ENCODE results near the gene LRPAP1. TPM values are rescaled to one million over a fixed set of nuclear protein-coding genes. Genes with fewer than 3 reads are reported as not detected.

The LRPAP1 gene
- total and polyA plus RNA-seq, 2 donors (not counting 1 experiment from before 2014, with no cell fraction given), result 64.6 to 86.8 TPM

GRCh38 chr4:3497523-3498389 is 34.5 kb downstream of the LRPAP1 start:
- DNase-seq (no peak), ATAC-seq (ENCODE audit: low read depth) (no peak)
- H3K4me3 Mint-ChIP-seq, result no peak overlapping the region
- H3K27me3 Mint-ChIP-seq, result no peaks in the 10 kb centered on the region
- Histone ChIP-seq H2AFZ (ENCODE audit: insufficient read depth, low read depth, low read length, poor library complexity, severe bottlenecking) (no peak overlapping the region), H3K4me1 (ENCODE audit: control insufficient read depth in 2 of 2, insufficient read depth in 2 of 2, low read length in 2 of 2) (no peaks in the 10 kb centered on the region), H3K9ac (ENCODE audit: low read length) (no peak overlapping the region), H3K9me3 (ENCODE audit: control extremely low read depth in 1 of 3, control insufficient read depth in 2 of 3, insufficient read depth in 1 of 3, low read length in 2 of 3) (no peaks in the 10 kb centered on the region), H3K27ac (ENCODE audit: low read length in 2 of 2) (no peak overlapping the region), H3K4me3 (ENCODE audit: control extremely low read depth in 1 of 5, extremely low read depth in 1 of 5, insufficient read depth in 1 of 5, low read depth in 2 of 5, low read length in 4 of 5) (no peak overlapping the region), H3K36me3 (replicated peaks in 1 of 2; ENCODE audit: control extremely low read depth in 1 of 2, control insufficient read depth in 1 of 2, extremely low read depth in 1 of 2, insufficient read depth in 2 of 2, low read length in 1 of 2) (peaks cover 0 to 19% of the 10 kb centered on the region in 2 experiments), H3K4me2 (replicated peaks; ENCODE audit: low read depth, low read length, poor library complexity, severe bottlenecking) (no peak overlapping the region), H4K20me1 (ENCODE audit: control insufficient read depth, insufficient read depth, low read length, poor library complexity, severe bottlenecking) (peaks cover 21% of the 10 kb centered on the region), H3K79me2 (ENCODE audit: control insufficient read depth, insufficient read depth, low read length) (no peaks in the 10 kb centered on the region), H3K27me3 (replicated peaks in 1 of 4; ENCODE audit: control extremely low read depth in 1 of 4, control insufficient read depth in 3 of 4, insufficient read depth in 4 of 4, low read length in 3 of 4) (no peaks in the 10 kb centered on the region)
- H3K9me3 Mint-ChIP-seq (ENCODE audit: insufficient read depth), result no peaks in the 10 kb centered on the region
- CTCF ChIA-PET, result no interaction called here
- no peak overlapping the region for H3K27ac Mint-ChIP-seq
- POLR2A ChIA-PET, result no interaction called here
- TF ChIP-seq EZH2 (IDR thresholded peaks at IDR 0.05; ENCODE audit: borderline replicate concordance, insufficient read depth, low read depth, low read length, poor library complexity, severe bottlenecking), result no peak
- H3K4me1 Mint-ChIP-seq, result peaks cover 1% of the 10 kb centered on the region
- 93% methylated on average over 23 of the region's 24 CpGs for WGBS (ENCODE audit: insufficient coverage)
- intact Hi-C loops (cut with micrococcal nuclease), result no loop called here

GRCh38 chr4:3497095-3497494 is 35.1 kb downstream of the LRPAP1 start:
- peaks cover 1% of the 10 kb centered on the region for H3K4me1 Mint-ChIP-seq
- Histone ChIP-seq H3K9ac (ENCODE audit: low read length) (no peak overlapping the region), H3K9me3 (ENCODE audit: control extremely low read depth in 1 of 3, control insufficient read depth in 2 of 3, insufficient read depth in 1 of 3, low read length in 2 of 3) (no peaks in the 10 kb centered on the region), H3K27me3 (replicated peaks in 1 of 4; ENCODE audit: control extremely low read depth in 1 of 4, control insufficient read depth in 3 of 4, insufficient read depth in 4 of 4, low read length in 3 of 4) (no peaks in the 10 kb centered on the region), H3K79me2 (ENCODE audit: control insufficient read depth, insufficient read depth, low read length) (no peaks in the 10 kb centered on the region), H3K36me3 (replicated peaks in 1 of 2; ENCODE audit: control extremely low read depth in 1 of 2, control insufficient read depth in 1 of 2, extremely low read depth in 1 of 2, insufficient read depth in 2 of 2, low read length in 1 of 2) (peaks cover 0 to 15% of the 10 kb centered on the region in 2 experiments), H3K4me3 (ENCODE audit: control extremely low read depth in 1 of 5, extremely low read depth in 1 of 5, insufficient read depth in 1 of 5, low read depth in 2 of 5, low read length in 4 of 5) (no peak overlapping the region), H4K20me1 (ENCODE audit: control insufficient read depth, insufficient read depth, low read length, poor library complexity, severe bottlenecking) (peaks cover 15% of the 10 kb centered on the region), H3K4me1 (ENCODE audit: control insufficient read depth in 2 of 2, insufficient read depth in 2 of 2, low read length in 2 of 2) (no peaks in the 10 kb centered on the region), H2AFZ (ENCODE audit: insufficient read depth, low read depth, low read length, poor library complexity, severe bottlenecking) (no peak overlapping the region), H3K27ac (ENCODE audit: low read length in 2 of 2) (no peak overlapping the region), H3K4me2 (replicated peaks; ENCODE audit: low read depth, low read length, poor library complexity, severe bottlenecking) (no peak overlapping the region)
- TF ChIP-seq EZH2 (IDR thresholded peaks at IDR 0.05; ENCODE audit: borderline replicate concordance, insufficient read depth, low read depth, low read length, poor library complexity, severe bottlenecking) (no peak), CTCF (IDR thresholded peaks at IDR 0.05) (no peak)
- 69% methylated on average over 6 of the region's 6 CpGs for WGBS (ENCODE audit: insufficient coverage)
- ATAC-seq (ENCODE audit: low read depth) (no peak), DNase-seq (no peak)
- intact Hi-C loops (cut with micrococcal nuclease), result no loop called here
- no peaks in the 10 kb centered on the region for H3K9me3 Mint-ChIP-seq (ENCODE audit: insufficient read depth)
- ChIA-PET POLR2A (interaction anchor here (0.6 to 0.7 kb wide), 2 partner anchors 9 to 423 kb away, joined by 4 read pairs; no protein-coding TSS in a partner anchor), CTCF (no interaction called here)
- H3K27ac Mint-ChIP-seq, result peak overlapping the region; percentile 59
- no peak overlapping the region for H3K4me3 Mint-ChIP-seq
- H3K27me3 Mint-ChIP-seq, result no peaks in the 10 kb centered on the region
